HS-5 (cell line): ENCODE measurements around the gene SNAP47.

ENCODE experiments used
- DNase-seq: peaks from one replicate; pipeline ENCODE4 v3.0.0-alpha.2; 2012; ENCODE audit warnings: low read depth

SNAP47 gene

DNA sequence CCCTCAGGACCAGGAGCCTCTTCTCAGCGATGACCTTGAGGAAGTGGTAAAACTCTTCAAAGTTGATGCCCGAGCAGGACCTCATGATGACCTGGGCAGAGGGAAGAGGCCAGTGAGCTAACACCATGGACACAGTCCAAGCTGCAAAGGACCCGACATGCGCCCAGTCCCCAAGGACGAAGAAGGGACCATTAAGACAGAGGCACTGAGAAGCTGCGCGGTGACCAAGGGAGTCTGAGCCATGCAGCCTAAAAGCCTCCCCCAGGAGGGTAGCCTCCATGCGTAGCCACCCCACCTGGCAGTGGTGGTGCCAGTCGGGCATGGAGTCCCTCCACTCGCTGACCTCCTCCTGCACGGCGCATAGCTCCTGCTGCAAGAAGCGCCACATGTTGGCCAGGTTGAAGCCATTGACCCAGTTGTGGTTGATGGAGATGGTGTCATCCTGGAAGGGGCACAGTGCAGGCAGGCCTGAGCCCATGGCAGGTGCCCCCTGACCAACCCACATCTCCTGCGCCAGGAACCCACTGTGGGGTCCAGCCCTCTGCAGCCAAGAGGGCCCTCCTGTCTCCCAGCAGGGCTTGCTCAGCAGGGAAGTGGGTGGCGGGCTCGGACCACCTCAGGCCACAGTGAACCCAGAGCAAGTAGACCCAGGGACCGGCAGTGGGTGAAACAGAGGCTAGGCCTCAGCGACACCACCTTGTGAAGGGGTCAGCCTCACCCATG is 2.5 kb upstream of the SNAP47 start:
- no peak for DNase-seq

DNA sequence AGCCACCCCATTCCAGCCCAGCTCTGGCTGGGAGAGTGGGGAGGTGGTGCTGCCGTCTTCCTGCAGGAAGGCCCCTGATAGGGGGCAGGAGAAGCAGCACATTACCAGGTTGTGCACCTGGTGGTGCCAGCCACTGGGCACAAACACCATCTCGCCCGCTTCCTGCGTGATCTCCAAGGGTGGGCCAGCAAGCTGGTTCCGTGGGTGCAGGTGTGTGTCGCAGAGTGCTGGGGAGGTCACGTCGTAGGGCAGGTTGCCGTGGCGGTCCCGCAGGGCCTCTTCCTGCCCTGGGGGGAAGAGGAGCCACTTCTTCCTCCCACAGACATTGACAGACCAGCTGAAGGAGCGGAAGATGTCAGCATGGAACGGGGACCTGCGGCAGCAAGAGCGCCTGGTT is 1.9 kb upstream of the SNAP47 start:
- no peak for DNase-seq

DNA sequence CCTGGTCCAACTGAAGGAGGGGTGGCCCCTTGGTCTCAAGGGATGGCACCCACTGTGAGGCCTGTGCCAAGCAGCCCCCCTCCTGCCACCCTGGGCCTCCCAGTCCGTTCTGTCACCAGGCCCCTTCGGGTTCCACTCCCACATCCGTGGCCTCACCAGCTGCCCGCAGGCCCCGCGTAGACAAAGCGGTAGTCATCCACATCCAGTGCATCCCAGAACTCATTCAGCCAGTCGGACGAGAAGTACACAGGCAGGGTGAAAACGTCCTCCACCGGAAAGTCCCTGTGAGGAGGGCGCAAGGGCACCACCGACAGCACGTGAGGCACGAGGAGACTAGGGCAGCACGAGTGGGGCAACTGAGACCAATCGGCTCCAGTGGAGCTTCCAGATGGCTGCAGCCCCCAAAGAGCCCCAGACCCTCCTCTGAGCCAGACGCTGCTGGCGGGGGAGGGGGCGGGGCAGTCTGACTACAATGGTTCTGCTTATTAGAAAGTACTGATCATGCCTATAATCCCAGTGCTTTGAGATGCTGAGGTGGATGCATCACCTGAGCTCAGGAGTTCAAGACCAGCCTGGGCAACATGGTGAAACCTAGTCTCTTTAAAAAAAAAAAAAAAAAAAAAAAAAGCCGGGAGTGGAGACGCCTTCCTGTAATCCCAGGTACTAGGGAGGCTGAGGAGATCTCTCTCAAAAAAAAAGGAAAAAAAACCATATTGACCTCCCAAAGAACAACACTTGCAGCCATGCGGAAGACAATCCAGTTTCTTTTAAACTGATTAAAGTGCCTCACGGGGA is 1.3 kb upstream of the SNAP47 start:
- DNase-seq: no peak

DNA sequence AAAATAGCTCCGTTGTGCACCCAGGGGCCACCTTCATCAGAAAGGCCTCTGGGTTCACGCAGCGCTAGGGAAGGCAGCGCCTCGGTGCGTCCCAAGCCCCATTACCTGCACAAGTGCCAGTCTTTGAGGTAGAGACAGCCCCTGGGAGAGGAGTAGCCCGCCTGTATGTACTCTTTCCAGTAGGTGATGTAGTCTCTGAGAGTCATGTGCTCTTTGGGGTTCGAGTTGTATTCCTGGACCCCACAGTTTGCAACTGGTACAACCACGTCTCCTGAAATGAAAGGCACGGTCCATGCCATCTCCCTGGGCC is 734 bp upstream of the SNAP47 start:
- DNase-seq: no peak

DNA sequence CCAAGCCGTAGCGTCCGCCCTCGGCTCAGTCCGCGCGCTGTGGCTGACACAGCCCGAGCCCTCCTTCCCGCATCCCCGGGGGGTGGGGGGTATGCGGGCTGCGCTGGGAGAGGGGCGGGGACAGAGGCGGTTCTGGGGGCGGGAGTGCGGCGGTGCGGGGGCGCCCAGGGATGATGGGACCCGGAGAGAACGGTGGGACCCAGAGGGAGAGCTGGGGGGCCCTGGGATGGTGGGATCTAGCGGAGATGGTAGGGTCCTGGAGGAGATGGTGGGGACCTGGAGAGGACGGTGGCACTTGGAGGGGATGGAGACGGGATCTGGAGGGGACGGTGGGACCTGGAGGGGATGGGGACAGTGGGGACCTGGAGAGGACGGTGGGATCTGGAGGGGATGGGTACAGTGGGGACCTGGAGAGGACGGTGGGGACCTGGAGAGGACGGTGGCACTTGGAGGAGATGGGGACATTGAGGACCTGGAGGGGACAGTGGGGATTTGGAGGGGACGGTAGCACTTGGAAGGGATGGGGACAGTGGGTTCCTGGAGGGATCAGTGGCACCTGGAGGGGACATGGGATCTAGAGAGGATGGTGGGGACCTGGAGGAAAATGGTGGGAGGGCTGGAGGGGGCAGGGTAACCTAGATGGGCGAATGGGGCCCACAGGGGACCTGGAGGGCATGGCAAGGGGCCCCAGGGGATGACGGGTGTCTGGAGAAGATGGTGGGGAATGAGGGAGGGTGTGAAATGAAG is 477 bp downstream of the SNAP47 start:
- DNase-seq: no peak

DNA sequence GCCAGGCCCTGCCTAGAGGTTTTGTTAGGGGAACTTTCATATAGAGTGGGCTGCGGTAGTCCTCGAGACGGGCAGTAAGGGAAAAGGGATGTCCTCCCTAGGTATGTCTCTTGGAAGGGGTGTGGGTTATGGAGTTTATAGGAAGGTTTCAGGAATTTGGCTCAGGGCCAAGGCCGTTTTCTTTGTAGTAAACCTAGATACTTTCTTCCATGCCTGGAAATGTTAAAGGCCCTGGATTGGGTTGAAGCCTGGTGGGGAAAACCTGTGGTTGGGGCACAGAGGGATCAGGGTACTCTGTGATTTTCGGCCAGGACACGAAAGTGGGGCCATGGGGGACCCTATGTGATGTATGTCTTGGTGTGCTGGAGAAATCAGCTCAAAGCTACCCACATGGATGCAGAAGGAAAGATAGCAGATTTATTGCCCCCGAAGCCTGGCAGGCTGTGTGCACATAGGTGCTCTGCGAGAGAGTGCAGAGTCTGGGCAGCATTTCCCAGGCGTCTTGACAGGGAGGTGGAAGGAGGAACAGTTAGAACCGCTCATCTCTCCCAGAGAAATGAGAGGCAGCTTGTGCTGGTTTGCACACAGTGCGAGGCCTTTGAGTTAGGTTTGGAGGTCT is 1.7 kb downstream of the SNAP47 start:
- DNase-seq: no peak

DNA sequence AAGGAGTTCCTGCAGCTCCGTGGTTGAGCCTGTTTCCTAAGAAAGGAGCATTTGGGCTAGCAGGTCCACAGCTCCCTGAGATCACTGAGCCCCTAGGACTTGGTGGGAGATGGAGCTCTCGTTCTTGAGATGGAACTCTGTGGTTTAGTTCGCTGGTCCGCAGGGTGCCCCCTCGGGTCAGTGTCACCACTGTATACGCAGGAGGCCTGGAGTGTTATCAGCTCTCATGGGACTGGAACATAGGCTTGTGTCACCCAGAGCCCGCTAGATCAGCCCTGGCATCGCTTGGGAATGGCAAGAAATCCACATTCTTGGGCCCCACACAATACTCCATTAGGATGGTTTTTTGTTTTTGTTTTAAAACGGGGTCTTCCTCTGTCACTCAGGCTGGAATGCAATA is 3.6 kb downstream of the SNAP47 start:
- no peak for DNase-seq

DNA sequence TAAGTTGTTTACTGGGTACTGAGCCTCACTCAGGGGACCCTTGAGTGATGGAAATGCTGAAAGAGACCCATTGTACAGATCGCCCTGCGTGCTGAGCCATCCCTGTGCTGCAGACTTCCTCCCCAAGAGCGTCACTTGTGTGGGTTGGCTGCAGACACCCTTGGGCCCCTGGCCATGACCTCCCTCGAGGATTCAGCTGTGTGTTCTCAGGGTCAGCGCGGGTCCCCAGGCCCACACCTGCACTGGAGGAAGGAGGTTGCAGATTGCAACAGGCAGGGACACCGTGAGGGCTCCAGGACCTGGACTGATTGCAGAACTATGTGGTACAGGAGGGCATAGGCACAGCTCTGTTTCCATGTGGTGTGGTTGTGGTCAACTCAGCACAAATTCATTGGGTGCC is 4.4 kb downstream of the SNAP47 start:
- DNase-seq: no peak

DNA sequence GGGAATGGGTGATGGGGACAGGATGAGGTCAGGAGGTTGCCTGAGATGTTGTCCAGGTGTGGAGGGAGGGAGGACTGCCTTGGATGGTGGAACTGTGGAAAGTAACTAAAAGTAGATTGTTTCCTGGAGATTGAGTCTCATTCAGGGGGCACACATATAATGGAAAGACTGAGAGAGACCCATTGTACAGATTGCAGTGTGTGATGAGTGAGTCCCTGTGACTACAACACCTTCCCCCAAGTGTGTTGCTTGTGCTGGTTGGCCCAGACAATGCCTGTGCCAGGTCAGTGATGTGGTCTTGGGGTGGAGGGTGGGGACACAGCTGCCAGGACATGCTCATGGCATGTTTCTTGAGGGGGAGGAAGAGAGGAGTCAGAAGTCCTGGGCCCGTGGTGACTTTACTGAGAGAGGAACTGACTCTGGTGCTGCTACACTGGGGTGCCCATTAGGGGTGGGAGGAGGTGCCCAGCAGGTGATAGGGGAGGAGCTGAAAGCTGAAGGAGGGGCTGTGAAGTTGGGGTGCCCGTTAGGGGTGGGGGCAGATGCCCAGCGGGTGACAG is 5.2 kb downstream of the SNAP47 start:
- no peak for DNase-seq

DNA sequence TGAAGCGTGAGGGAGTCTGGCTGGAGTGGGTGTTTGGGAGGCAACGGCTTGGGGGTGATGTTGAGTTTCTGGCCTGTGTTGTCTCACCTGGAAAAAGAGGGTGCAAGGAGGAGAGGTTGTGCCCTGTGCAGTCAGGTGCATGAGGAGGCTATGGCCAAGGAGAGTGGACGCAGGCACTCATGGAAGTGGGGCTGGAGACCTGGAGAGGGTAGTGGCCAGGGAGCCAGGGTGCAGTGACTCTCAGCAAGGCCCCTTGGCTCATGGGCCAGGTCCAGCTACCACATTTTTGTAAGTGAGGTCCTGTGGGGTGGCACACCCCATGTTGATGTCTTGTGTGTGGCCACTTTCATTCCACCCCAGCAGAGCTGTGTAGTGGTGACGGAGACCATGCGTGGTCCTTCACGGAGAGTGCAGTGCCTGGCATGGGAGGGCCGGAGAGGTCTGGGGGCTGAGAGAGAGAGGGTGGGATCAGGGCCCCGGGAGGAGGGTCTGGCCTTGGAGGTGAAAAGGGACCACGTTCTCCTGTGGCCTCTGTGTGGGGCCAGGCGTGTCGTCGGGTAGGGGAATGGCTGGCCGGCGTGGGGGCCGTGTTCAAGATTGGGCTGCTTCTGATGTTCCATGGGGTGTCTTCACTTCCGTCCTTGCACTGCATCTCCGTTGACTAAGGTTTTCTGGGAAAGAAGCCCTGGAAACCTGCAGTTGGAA is 6.1 kb downstream of the SNAP47 start:
- DNase-seq: no peak

DNA sequence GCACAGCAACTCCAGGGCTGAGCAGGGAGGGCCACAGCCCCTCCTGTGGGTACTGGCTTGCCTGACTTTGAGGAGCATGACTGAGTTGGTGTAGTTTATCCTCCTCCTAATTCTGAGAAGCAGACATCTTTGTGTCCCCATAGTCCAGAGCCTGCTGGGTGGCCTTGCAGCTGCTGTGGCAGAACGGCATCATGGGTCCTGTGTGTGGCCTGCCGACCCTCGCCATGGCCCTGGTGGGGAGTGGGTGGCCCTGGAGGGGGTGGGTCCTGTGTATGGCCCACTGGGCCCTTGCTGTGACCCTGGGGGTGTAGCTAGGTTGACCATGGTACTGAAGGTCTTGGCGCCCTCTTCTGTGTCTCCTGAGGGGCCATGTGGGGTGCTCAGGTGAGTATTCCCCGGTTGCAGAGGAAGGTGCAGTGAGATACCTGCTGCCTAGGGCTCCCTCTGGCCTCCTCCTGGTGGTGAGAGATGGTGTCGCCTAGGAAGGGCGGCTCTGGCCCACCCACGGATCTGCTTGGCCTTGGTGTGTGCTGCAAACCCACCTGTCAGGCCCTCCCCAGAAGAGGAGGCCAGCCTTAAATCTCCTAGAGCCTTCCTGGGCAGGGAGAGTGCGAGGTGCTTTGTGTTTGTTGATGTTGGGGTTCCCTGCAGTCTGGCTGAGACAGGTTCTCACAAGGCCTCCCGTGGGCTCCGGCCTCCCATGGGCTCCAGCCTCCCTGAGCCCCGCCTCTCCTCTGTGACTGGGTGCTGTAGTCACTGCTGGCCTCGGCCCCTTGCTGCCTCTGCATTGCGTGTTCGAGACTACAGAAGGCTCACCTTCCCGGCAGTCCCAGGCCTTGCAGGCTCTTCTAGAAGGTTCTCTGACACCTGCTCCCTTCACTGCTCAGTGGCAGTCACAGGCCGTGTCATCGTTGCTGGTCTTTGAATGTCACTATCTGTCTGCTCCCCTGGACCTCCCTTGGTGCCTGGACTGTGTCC is 7.8 kb downstream of the SNAP47 start:
- no peak for DNase-seq

DNA sequence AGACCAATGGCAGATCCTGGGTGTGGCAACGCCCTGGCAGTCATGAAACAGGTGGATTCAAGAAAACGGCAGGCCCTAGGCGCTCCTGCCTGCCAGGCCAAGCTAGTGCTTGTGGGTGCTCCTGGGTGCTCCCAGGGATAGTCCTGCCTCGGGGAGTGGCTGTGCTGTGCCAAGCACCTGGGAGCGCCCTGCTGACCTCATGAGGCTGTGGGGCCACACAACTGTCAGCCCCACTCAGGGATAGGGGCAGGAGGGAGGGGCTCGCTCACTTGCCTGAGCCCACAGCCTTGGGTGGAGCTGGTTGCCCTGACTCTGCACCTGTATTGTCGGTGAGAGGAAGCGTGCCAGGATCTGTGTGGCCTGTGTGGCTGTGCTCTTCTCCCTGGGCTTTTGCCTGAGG is 9.4 kb downstream of the SNAP47 start:
- no peak for DNase-seq

DNA sequence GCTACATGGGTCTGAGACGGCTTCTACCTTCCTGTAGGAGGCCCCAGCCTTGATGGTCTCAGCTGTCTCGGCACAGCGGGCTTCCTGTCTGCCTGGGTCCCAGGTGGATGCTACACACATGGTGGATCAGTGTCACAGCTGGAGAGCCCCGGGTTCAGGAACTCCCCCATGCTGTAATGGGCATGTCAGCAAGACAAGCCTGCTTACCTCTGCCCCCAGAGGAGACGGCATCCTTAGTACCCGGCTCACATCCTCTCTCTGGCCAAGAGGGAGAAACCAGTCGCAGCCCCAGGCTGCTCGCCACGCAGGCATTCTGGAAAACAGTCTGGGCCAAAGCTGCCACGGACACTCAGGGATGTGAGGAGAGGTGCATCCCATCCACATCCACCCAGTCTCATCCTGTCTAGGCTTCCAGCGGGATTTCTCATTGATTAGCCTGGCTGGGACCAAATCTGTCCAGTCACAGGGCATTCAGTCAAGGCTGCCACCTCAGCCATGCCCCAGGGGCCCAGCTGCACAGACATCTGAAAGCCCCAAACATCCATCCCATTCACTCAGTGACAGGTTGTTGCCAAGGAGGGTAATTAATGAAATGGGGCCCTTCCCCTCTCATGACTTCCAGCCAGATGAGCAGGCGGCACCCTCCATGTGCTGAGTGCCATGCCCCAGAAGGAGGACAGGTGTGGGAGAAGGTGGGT is 10.5 kb downstream of the SNAP47 start:
- no peak for DNase-seq

DNA sequence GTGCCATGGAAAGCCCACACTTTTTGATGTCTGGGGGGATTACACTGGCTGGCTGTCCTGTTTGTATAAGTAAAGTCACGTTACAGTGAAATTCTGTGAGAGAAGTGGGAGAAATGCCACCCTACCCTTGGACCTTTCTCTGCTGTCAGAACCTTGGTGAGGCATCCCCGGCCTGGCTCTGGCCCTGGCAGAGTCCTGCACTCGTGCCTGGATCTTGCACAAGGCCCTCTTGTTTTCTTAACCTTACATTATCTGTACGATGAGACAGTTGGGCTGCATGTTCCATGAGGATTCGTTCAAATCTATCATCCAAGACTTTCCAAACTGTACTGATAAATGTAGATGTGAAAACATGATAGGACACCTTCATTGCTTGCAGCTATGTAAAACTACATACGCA is 11.4 kb downstream of the SNAP47 start:
- no peak for DNase-seq

DNA sequence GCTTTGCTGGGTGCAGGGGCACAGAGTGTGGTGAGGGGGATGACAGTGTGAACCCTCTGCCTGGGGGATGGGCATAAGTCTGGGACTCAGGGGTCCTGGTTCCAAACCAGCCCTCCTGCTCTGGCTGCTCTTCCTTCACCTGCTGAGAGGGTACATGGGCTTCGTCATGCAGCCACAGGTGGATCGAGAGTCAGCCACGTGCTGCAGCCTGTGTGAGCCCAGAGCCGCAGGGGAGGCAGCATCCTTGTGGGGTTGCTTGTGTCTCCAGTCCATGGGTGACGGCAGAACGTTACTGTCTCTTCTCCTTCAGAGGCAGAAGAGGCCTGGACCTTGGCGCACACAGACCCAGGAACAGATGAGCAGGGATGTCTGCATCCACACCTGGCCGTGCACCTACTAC is 12.1 kb downstream of the SNAP47 start:
- DNase-seq: no peak

DNA sequence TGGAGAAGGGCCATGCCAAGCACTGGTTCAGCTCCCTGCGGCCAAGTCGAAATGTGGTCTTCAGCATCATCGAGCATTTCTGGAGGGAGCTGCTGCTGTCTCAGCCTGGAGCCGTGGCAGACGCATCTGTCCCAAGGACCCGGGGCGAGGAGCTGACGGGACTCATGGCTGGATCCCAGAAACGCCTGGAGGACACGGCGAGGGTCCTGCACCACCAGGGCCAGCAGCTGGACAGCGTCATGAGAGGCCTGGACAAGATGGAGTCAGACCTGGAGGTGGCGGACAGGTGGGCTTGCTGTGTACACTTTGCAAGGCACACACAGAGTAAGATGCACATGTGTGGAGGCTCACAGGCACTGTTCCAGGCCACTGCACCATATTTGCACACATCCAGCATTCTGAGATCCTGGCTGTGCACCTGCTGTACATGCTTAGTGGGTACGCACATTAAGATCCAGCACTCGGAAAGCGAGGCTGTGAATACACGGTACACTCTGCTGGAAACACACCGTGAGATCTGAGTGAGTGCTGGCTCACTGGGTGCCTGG is 12.8 kb downstream of the SNAP47 start:
- DNase-seq: no peak

DNA sequence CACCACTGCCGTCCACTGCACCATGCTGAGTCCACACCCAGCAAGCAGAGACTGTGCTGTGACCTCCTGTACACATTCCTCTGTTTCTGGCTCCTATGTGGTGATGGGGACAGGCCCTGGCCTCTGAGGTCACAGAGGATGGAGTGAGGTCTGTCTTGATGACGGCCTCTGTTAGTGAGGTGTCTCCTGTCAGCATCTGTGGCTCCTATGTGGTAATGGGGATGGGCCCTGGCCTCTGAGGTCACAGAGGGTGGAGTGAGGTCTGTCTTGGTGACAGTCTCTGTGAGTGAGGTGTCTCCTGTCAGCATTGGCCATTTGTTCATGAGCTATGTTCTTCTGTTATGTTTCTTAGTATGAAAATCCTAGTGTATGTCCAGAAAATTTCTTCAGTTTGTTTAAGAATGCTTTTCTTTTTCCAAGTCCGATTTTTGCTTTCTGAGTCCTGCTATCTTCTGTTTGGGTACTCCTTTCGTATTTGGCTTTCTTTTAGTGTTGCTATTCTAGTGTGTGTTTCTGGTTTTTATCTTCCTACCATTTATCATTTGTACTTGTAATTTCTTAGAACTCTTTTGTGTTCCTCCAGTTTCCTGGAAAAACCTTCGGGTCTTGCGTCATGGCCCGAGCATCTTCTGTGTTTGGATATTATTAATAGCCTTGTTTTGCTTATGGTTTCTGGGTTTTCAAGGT is 13.4 kb downstream of the SNAP47 start:
- no peak for DNase-seq

DNA sequence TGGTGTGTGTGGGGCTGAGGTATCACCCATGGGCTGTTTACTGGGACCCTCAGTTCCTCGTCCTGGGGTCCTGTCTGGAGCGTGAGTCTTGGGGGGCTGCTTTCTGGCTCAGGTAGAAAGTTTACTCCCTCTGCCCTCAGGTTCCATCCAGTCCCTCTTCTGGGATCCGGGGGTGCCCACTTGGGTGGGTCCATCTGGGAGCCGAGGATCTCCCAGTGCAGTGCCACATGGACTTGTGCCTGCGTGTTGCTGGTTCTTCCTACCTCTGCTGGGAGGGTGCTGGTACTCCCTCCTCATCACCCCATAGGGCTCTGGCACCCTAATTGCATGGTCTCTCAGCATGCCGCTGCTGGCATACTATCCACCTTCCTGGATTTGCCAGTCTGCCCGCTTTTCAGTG is 14.0 kb downstream of the SNAP47 start:
- DNase-seq: no peak
